RWPE1 (cell line): ENCODE data around the gene C11orf24.
"Not testable (repeated sequence)": the region's sequence is repeated elsewhere in the genome, so short reads cannot be mapped to it uniquely, and the experiment has no call there.

Experiments used
- CTCF ChIA-PET: fragments of 350-600 bp; sonication (Branson Sonifier 250); formaldehyde crosslinking; extraction: SDS; loops from one replicate; lab custom pipeline; 2021; lab: Yijun Ruan, JAX
- POLR2A ChIA-PET: fragments of 400-600 bp; formaldehyde crosslinking; extraction: SDS; loops from one replicate; lab custom pipeline; 2020; ENCODE audit warnings: antibody characterized with exemption; ENCODE audit not compliant: low non-redundant PET; lab: Yijun Ruan, JAX
- DNase-seq: peaks from one replicate; pipeline ENCODE4 v3.0.0; 2012; ENCODE audit warnings: low spot score
- H3K27ac ChIP-seq: fragments of 450-650 bp; 2 replicates; pipeline ENCODE4 v1.5.1; 2017
- TF ChIP-seq, protein P1 (sequence below): fragments of 450-650 bp; conservative IDR thresholded peaks from 2 replicates; pipeline ENCODE4 v1.5.1; 2017; ENCODE audit warnings: low read depth, mild to moderate bottlenecking

C11orf24 gene

DNA sequence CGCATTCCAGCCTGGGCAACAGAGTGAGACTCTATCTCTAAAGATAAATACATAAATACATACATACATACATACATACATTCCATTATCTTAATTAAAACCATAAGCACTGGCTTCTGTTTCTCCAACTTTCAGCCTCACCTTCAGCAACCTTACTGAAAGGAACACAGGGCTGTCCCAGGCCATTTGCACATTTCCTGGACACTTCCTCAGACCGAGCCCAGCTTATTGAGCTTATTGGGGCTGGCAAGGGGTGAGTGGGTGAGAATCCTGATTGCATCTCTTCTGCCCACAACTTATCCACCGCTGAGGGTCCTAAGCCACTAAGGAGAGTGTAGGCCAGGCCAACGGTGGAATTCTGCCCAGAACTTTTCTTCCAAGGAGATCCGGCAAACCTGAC, 24.2 kb upstream of the C11orf24 start:
- DNase-seq = no peak
- CTCF ChIA-PET = interaction anchor here (0.6 to 4.9 kb wide), 4 partner anchors 25 to 88 kb away, joined by 3 to 58 read pairs (median 11); partner anchors contain the start of gene C11orf24
- H3K27ac ChIP-seq = no peak overlapping the region
- POLR2A ChIA-PET = interaction anchor here (1.2 kb wide), 1 partner anchor 38 kb away, joined by 3 read pairs; no protein-coding TSS in a partner anchor
- TF ChIP-seq, protein P1, sequence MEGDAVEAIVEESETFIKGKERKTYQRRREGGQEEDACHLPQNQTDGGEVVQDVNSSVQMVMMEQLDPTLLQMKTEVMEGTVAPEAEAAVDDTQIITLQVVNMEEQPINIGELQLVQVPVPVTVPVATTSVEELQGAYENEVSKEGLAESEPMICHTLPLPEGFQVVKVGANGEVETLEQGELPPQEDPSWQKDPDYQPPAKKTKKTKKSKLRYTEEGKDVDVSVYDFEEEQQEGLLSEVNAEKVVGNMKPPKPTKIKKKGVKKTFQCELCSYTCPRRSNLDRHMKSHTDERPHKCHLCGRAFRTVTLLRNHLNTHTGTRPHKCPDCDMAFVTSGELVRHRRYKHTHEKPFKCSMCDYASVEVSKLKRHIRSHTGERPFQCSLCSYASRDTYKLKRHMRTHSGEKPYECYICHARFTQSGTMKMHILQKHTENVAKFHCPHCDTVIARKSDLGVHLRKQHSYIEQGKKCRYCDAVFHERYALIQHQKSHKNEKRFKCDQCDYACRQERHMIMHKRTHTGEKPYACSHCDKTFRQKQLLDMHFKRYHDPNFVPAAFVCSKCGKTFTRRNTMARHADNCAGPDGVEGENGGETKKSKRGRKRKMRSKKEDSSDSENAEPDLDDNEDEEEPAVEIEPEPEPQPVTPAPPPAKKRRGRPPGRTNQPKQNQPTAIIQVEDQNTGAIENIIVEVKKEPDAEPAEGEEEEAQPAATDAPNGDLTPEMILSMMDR = no peak

- POLR2A ChIA-PET = no interaction called here
- CTCF ChIA-PET = interaction anchor here (4.9 kb wide), 1 partner anchor 37 kb away, joined by 58 read pairs; no protein-coding TSS in a partner anchor
- no peak overlapping the region for H3K27ac ChIP-seq
- TF ChIP-seq, protein P1 = no peak
- no peak for DNase-seq
These were observed 23.5 kb upstream of the C11orf24 start for GRCh38 chr11:68295271-68295670.

GRCh38 chr11:68293708-68294107, 21.9 kb upstream of the C11orf24 start:
- ChIA-PET CTCF (interaction anchor here (1.0 kb wide), 1 partner anchor 36 kb away, joined by 3 read pairs; no protein-coding TSS in a partner anchor), POLR2A (no interaction called here)
- H3K27ac ChIP-seq = no peak overlapping the region
- TF ChIP-seq, protein P1 = no peak
- DNase-seq = no peak

DNA sequence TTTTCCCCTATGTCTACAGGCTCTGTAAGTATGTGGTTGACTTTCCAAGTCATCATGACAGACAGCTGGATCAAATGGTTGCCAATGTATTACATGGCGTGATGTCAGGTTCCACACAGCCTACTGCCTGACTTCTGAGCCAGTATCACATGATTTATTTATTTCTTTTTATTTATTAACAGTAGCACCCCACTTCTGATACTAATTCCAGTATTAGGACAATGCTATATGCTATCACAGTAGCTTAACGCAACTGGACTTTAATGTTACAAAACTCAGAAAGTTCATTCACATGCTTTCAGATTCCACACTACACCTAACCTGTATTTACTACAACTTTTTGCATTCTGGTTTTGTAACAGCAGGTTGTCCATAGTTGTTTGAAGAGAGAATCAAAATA, 17.7 kb upstream of the C11orf24 start:
- TF ChIP-seq, protein P1 = no peak
- no peak for DNase-seq
- ChIA-PET POLR2A (no interaction called here), CTCF (no interaction called here)
- no peak overlapping the region for H3K27ac ChIP-seq

- TF ChIP-seq, protein P1 = no peak
- CTCF ChIA-PET = interaction anchor here (0.7 to 1.8 kb wide), 3 partner anchors 10 to 156 kb away, joined by 4 to 9 read pairs (median 9); no protein-coding TSS in a partner anchor
- DNase-seq = no peak
- H3K27ac ChIP-seq = no peak overlapping the region
- POLR2A ChIA-PET = no interaction called here
These were observed 15.6 kb upstream of the C11orf24 start for GRCh38 chr11:68287419-68287818.

GRCh38 chr11:68284588-68284987, 12.8 kb upstream of the C11orf24 start:
- DNase-seq, H3K27ac ChIP-seq, POLR2A ChIA-PET, CTCF ChIA-PET: not testable (repeated sequence)

DNA sequence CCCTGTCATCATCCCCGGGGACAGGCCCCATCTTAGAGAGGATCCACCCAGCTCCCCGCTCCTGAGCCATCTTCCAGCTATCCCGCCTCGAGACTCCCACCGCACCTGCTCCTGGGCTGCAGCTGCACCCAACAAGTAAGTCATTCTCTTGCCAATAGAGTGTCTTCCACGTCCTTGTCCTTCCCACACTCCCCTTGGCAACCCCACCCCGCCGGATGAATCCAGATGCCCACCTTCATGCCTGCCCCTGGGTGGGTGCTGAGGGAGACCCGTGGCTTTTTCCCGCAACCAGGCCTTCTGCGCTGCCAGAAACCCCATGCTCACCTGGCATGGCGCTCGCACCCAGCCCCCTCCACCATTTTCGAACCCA, 11.1 kb upstream of the C11orf24 start:
- ChIA-PET POLR2A (interaction anchor here (0.6 kb wide), 1 partner anchor 32 kb away, joined by 5 read pairs; no protein-coding TSS in a partner anchor), CTCF (interaction anchor here (1.6 kb wide), 1 partner anchor 14 kb away, joined by 5 read pairs; no protein-coding TSS in a partner anchor)
- TF ChIP-seq, protein P1 = no peak
- peak overlapping the region; percentile 51 for H3K27ac ChIP-seq
- no peak for DNase-seq
